Measurements from ENCODE around the gene CHD6.

The CHD6 gene

DNA sequence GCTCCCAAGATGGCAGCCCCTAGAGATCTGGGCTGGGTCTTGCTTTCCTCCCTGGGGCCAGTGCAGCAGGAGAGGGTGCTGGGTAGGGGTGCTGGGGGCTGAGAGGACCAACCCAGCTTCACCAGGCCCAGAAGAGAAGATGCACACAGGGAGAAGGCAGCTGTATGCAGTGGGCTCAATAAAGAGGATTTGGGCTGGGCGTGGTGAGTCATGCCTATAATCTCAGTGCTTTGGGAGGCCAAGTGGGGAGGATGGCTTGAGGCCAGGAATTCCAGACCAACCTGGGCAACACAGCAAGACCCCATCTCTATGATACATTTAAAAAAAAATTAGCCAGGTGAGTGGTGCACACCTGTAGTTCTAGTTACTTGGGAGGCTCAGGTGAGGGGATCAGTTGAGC is 225.9 kb downstream of the CHD6 start:
- WGBS, result 100% methylated on average over 1 of the region's 1 CpG
- no peak overlapping the region for H2BK12ac ChIP-seq (ENCODE audit: low read length in 2 of 2)

DNA sequence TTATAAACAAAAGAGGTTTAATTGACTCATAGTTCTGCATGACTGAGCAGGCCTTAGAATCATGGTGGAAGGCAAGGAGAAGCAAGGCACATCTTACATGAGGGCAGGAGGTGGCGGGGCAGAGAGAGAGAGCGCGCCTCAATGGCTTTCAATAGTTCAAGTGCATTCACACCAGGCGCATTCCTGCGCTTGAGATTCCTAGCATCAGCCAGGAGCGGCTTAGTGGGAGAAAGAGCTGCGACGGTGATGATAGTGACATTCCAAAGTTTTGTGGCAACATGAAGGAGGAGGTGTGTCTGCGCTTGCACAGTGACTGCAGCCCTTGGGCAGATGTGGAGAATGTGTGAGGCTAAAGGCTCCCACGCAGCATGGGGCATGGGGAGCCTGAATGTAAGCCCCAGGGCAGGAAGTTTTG is 226.6 kb downstream of the CHD6 start:
- no peak overlapping the region for H2AK5ac ChIP-seq (ENCODE audit: low read length, severe bottlenecking)
- no peak overlapping the region for H2BK12ac ChIP-seq (ENCODE audit: low read length in 2 of 2)
- no peak overlapping the region for H2AFZ ChIP-seq (ENCODE audit: low read depth, low read length)
- H3K36me3 ChIP-seq (ENCODE audit: control insufficient read depth in 1 of 2, insufficient read depth in 2 of 2, low read depth in 1 of 2, low read length in 2 of 2), result no peaks in the 10 kb centered on the region
- H3K4me1 ChIP-seq (ENCODE audit: control insufficient read depth, insufficient read depth, low read depth, low read length), result peaks cover 2% of the 10 kb centered on the region
- no peak overlapping the region for H3K14ac ChIP-seq (ENCODE audit: low read length in 2 of 2)
- no peak overlapping the region for H2BK5ac ChIP-seq (ENCODE audit: low read depth, low read length, poor library complexity, severe bottlenecking)
- no peak overlapping the region for H3K27ac ChIP-seq (ENCODE audit: low read length, poor library complexity, severe bottlenecking)
- no peak overlapping the region for H3K23ac ChIP-seq (ENCODE audit: low read length in 2 of 2)
- no peak overlapping the region for H4K8ac ChIP-seq (ENCODE audit: low read length)
- no peak overlapping the region for H2BK120ac ChIP-seq (ENCODE audit: low read depth, low read length)
- no peak overlapping the region for H3K4me3 ChIP-seq (ENCODE audit: insufficient read depth in 1 of 2, low read depth in 1 of 2, low read length in 2 of 2)
- peaks cover 16 to 25% of the 10 kb centered on the region in 2 experiments for H3K27me3 ChIP-seq (ENCODE audit: control insufficient read depth in 1 of 2, insufficient read depth in 1 of 2, low read length in 2 of 2)
- no peak overlapping the region for H2BK15ac ChIP-seq (ENCODE audit: low read depth, poor library complexity, severe bottlenecking)
- H3K79me1 ChIP-seq (replicated peaks; ENCODE audit: low read length, poor library complexity, severe bottlenecking), result no peaks in the 10 kb centered on the region
- no peak overlapping the region for H4K91ac ChIP-seq (ENCODE audit: low read length)
- WGBS, result 90% methylated on average over 10 of the region's 10 CpGs
- H3K4me2 ChIP-seq (ENCODE audit: low read length, poor library complexity, severe bottlenecking), result no peak overlapping the region
- H3K9me3 ChIP-seq (ENCODE audit: control insufficient read depth, low read length), result no peaks in the 10 kb centered on the region
- H3K4ac ChIP-seq (ENCODE audit: low read depth in 1 of 2, low read length in 2 of 2), result no peak overlapping the region
- no peak overlapping the region for H3K18ac ChIP-seq (ENCODE audit: low read depth in 1 of 2, low read length in 2 of 2)
- no peak overlapping the region for H3K9ac ChIP-seq (ENCODE audit: low read length)
- no peak for DNase-seq

More for the DNA sequence above, 225.9 kb downstream of the CHD6 start:
- no peak overlapping the region for H3K4me2 ChIP-seq (ENCODE audit: low read length, poor library complexity, severe bottlenecking)
- H3K14ac ChIP-seq (ENCODE audit: low read length in 2 of 2), result no peak overlapping the region
- no peaks in the 10 kb centered on the region for H3K9me3 ChIP-seq (ENCODE audit: control insufficient read depth, low read length)
- no peak overlapping the region for H3K4me3 ChIP-seq (ENCODE audit: insufficient read depth in 1 of 2, low read depth in 1 of 2, low read length in 2 of 2)
- no peak overlapping the region for H2AFZ ChIP-seq (ENCODE audit: low read depth, low read length)
- no peak overlapping the region for H2BK120ac ChIP-seq (ENCODE audit: low read depth, low read length)
- H4K8ac ChIP-seq (ENCODE audit: low read length), result no peak overlapping the region
- no peak overlapping the region for H3K4ac ChIP-seq (ENCODE audit: low read depth in 1 of 2, low read length in 2 of 2)
- H3K4me1 ChIP-seq (ENCODE audit: control insufficient read depth, insufficient read depth, low read depth, low read length), result peaks cover 2% of the 10 kb centered on the region
- H3K27ac ChIP-seq (ENCODE audit: low read length, poor library complexity, severe bottlenecking), result no peak overlapping the region
- no peak overlapping the region for H2AK5ac ChIP-seq (ENCODE audit: low read length, severe bottlenecking)
- H3K27me3 ChIP-seq (ENCODE audit: control insufficient read depth in 1 of 2, insufficient read depth in 1 of 2, low read length in 2 of 2), result peaks cover 14 to 25% of the 10 kb centered on the region in 2 experiments
- H3K18ac ChIP-seq (ENCODE audit: low read depth in 1 of 2, low read length in 2 of 2), result no peak overlapping the region
- no peak overlapping the region for H4K91ac ChIP-seq (ENCODE audit: low read length)
- no peak overlapping the region for H3K9ac ChIP-seq (ENCODE audit: low read length)
- DNase-seq, result no peak
- H3K36me3 ChIP-seq (ENCODE audit: control insufficient read depth in 1 of 2, insufficient read depth in 2 of 2, low read depth in 1 of 2, low read length in 2 of 2), result no peaks in the 10 kb centered on the region
- no peak overlapping the region for H2BK5ac ChIP-seq (ENCODE audit: low read depth, low read length, poor library complexity, severe bottlenecking)
- H3K79me1 ChIP-seq (replicated peaks; ENCODE audit: low read length, poor library complexity, severe bottlenecking), result no peaks in the 10 kb centered on the region
- H3K23ac ChIP-seq (ENCODE audit: low read length in 2 of 2), result no peak overlapping the region
- H2BK15ac ChIP-seq (ENCODE audit: low read depth, poor library complexity, severe bottlenecking), result no peak overlapping the region

DNA sequence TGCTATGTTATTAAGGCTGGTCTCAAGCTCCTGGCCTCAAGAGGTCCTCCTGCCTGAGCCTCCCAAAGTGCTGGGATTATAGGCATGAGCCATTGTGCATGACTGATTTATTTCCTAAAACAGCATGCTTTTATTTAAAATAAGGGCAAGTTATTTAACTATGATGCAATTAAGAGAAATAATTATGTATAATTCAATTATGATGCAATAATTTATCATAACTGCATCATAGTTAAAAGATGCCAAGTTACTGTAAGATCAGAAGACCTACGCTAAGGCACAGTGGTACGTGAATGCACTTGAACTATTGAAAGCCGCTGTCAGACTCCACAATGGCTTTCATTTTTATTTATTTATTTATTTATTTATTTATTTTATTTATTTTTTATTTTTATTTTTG is 227.3 kb downstream of the CHD6 start:
- Histone ChIP-seq H3K36me3 (ENCODE audit: control insufficient read depth in 1 of 2, insufficient read depth in 2 of 2, low read depth in 1 of 2, low read length in 2 of 2) (no peaks in the 10 kb centered on the region), H2BK5ac (ENCODE audit: low read depth, low read length, poor library complexity, severe bottlenecking) (no peak overlapping the region), H4K8ac (ENCODE audit: low read length) (no peak overlapping the region), H3K18ac (ENCODE audit: low read depth in 1 of 2, low read length in 2 of 2) (no peak overlapping the region), H4K91ac (ENCODE audit: low read length) (no peak overlapping the region), H3K4me1 (ENCODE audit: control insufficient read depth, insufficient read depth, low read depth, low read length) (peaks cover 2% of the 10 kb centered on the region), H3K4me3 (ENCODE audit: insufficient read depth in 1 of 2, low read depth in 1 of 2, low read length in 2 of 2) (no peak overlapping the region), H2AK5ac (ENCODE audit: low read length, severe bottlenecking) (no peak overlapping the region), H2AFZ (ENCODE audit: low read depth, low read length) (no peak overlapping the region), H3K27ac (ENCODE audit: low read length, poor library complexity, severe bottlenecking) (no peak overlapping the region), H3K4ac (ENCODE audit: low read depth in 1 of 2, low read length in 2 of 2) (no peak overlapping the region), H3K4me2 (ENCODE audit: low read length, poor library complexity, severe bottlenecking) (no peak overlapping the region), H2BK12ac (ENCODE audit: low read length in 2 of 2) (no peak overlapping the region), H2BK15ac (ENCODE audit: low read depth, poor library complexity, severe bottlenecking) (no peak overlapping the region), H3K9me3 (ENCODE audit: control insufficient read depth, low read length) (no peaks in the 10 kb centered on the region), H3K9ac (ENCODE audit: low read length) (no peak overlapping the region), H3K23ac (ENCODE audit: low read length in 2 of 2) (no peak overlapping the region), H3K27me3 (ENCODE audit: control insufficient read depth in 1 of 2, insufficient read depth in 1 of 2, low read length in 2 of 2) (peaks cover 19 to 31% of the 10 kb centered on the region in 2 experiments), H3K14ac (ENCODE audit: low read length in 2 of 2) (no peak overlapping the region), H3K79me1 (replicated peaks; ENCODE audit: low read length, poor library complexity, severe bottlenecking) (no peaks in the 10 kb centered on the region), H2BK120ac (ENCODE audit: low read depth, low read length) (no peak overlapping the region)
- WGBS, result 95% methylated on average over 2 of the region's 3 CpGs
- DNase-seq, result no peak

DNA sequence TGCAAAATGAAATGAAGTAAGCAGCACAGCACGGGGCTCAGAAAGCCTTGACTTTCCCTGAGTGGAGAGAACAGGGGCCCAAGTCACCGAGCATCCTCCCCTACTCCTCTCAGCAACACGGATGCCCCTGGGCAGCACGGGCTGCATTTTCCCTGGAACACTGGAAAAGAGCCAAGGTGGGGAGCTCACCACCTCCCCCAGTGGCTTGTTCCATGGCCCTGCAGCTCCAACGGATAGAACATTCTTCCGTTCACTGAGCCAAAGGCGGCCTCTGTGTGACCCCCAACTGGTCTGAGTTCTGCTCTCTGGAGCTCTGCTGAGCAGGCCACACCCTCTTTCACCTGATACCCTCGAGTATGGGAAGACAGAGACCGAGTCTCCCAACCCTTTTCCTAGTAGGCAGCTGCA is 230.7 kb downstream of the CHD6 start:
- Histone ChIP-seq H2BK15ac (ENCODE audit: low read depth, poor library complexity, severe bottlenecking) (no peak overlapping the region), H3K23ac (ENCODE audit: low read length in 2 of 2) (no peak overlapping the region), H2AFZ (ENCODE audit: low read depth, low read length) (no peak overlapping the region), H2AK5ac (ENCODE audit: low read length, severe bottlenecking) (no peak overlapping the region), H3K27ac (ENCODE audit: low read length, poor library complexity, severe bottlenecking) (no peak overlapping the region), H4K91ac (ENCODE audit: low read length) (peak overlapping the region; percentile 27), H3K36me3 (ENCODE audit: control insufficient read depth in 1 of 2, insufficient read depth in 2 of 2, low read depth in 1 of 2, low read length in 2 of 2) (no peaks in the 10 kb centered on the region), H3K9me3 (ENCODE audit: control insufficient read depth, low read length) (no peaks in the 10 kb centered on the region), H3K9ac (ENCODE audit: low read length) (no peak overlapping the region), H3K27me3 (ENCODE audit: control insufficient read depth in 1 of 2, insufficient read depth in 1 of 2, low read length in 2 of 2) (peaks cover 16 to 41% of the 10 kb centered on the region in 2 experiments), H3K4me1 (ENCODE audit: control insufficient read depth, insufficient read depth, low read depth, low read length) (peaks cover 2% of the 10 kb centered on the region), H3K4me3 (ENCODE audit: insufficient read depth in 1 of 2, low read depth in 1 of 2, low read length in 2 of 2) (no peak overlapping the region), H4K8ac (ENCODE audit: low read length) (no peak overlapping the region), H2BK5ac (ENCODE audit: low read depth, low read length, poor library complexity, severe bottlenecking) (no peak overlapping the region), H2BK120ac (ENCODE audit: low read depth, low read length) (no peak overlapping the region), H3K79me1 (replicated peaks; ENCODE audit: low read length, poor library complexity, severe bottlenecking) (no peaks in the 10 kb centered on the region), H3K4me2 (ENCODE audit: low read length, poor library complexity, severe bottlenecking) (no peak overlapping the region), H2BK12ac (ENCODE audit: low read length in 2 of 2) (no peak overlapping the region), H3K18ac (ENCODE audit: low read depth in 1 of 2, low read length in 2 of 2) (no peak overlapping the region), H3K14ac (ENCODE audit: low read length in 2 of 2) (no peak overlapping the region), H3K4ac (ENCODE audit: low read depth in 1 of 2, low read length in 2 of 2) (no peak overlapping the region)
- 49% methylated on average over 9 of the region's 9 CpGs for WGBS
- DNase-seq, result no peak
